Left renal pelvis (tissue), 4 donors: ENCODE data around the gene PRM3. TPM values are rescaled to one million over a fixed set of nuclear protein-coding genes. Genes with fewer than 3 reads are reported as not detected.

Experiments
- DNase-seq, 4 donors: peaks; one replicate each; pipeline ENCODE4 v3.0.0-alpha.2; 2013; ENCODE audit warnings: low read depth in 4 of 4, low spot score in 3 of 4
- polyA plus RNA-seq, 4 donors: library from polyadenylated mRNA; unstranded; fragments of 120-200 nt; gene quantifications; one replicate each; pipeline ENCODE4 v1.2.1, GENCODE V29; 2013; ENCODE audit not compliant: insufficient read length in 4 of 4

Gene PRM3
- polyA plus RNA-seq, 4 donors = not detected

GRCh38 chr16:11289202-11289601, 15.8 kb upstream of the PRM3 start:
- no peak for DNase-seq

GRCh38 chr16:11285842-11286241, 12.4 kb upstream of the PRM3 start:
- DNase-seq = no peak

- DNase-seq = no peak
Measured at GRCh38 chr16:11283820-11284248, 10.4 kb upstream of the PRM3 start.

- no peak for DNase-seq
Measured at GRCh38 chr16:11280616-11281522, 7.4 kb upstream of the PRM3 start, which contains the start of gene PRM1. TSS of gene PRM1 (minus strand) at chr16:11281330. CDS start at chr16:11281238, 92 bp downstream.

- no peak for DNase-seq
Measured at GRCh38 chr16:11278681-11279628, 5.5 kb upstream of the PRM3 start.

GRCh38 chr16:11277607-11278337, 4.3 kb upstream of the PRM3 start:
- no peak for DNase-seq

GRCh38 chr16:11276896-11277593, 3.6 kb upstream of the PRM3 start:
- DNase-seq = no peak

GRCh38 chr16:11276143-11276895, 2.9 kb upstream of the PRM3 start, which contains the start of gene PRM2:
TSS of gene PRM2 (minus strand) at chr16:11276480. CDS start at chr16:11276370, 110 bp downstream.
- no peak for DNase-seq

- no peak for DNase-seq
Measured at GRCh38 chr16:11274964-11275363, 1.5 kb upstream of the PRM3 start.

- peak in 1 of 4 donors; percentile 59 for DNase-seq
Measured at GRCh38 chr16:11273721-11274324, 394 bp upstream of the PRM3 start.

- DNase-seq = no peak
Measured at GRCh38 chr16:11272484-11272883, 945 bp downstream of the PRM3 start.

- DNase-seq = no peak
Measured at GRCh38 chr16:11271610-11272009, 1.8 kb downstream of the PRM3 start.

- DNase-seq = no peak
Measured at GRCh38 chr16:11270602-11271162, 2.7 kb downstream of the PRM3 start.

GRCh38 chr16:11268921-11269375, 4.5 kb downstream of the PRM3 start, which contains the start of gene TNP2:
TSS of gene TNP2 (minus strand) at chr16:11269325. CDS start at chr16:11269262, 63 bp downstream.
- DNase-seq = no peak

GRCh38 chr16:11265124-11265523, 8.3 kb downstream of the PRM3 start:
- no peak for DNase-seq

- no peak for DNase-seq
Measured at GRCh38 chr16:11264155-11264832, 9.1 kb downstream of the PRM3 start.

- DNase-seq = no peak
Measured at GRCh38 chr16:11263737-11264136, 9.7 kb downstream of the PRM3 start.

GRCh38 chr16:11262915-11263314, 10.5 kb downstream of the PRM3 start:
- no peak for DNase-seq
